Measurements from ENCODE around the gene ADAMTS1.

The ADAMTS1 gene

GRCh38 chr21:26846036-26846931, 1.1 kb upstream of the ADAMTS1 start:
- Histone ChIP-seq H3K27ac (ENCODE audit: poor library complexity, severe bottlenecking) (no peak overlapping the region), H3K4me3 (ENCODE audit: severe bottlenecking) (peak overlapping the region; percentile 36), H3K9me3 (ENCODE audit: severe bottlenecking) (no peaks in the 10 kb centered on the region), H3K27me3 (ENCODE audit: insufficient read depth, poor library complexity, severe bottlenecking) (peaks cover 22% of the 10 kb centered on the region), H3K4me1 (ENCODE audit: insufficient read depth, poor library complexity, severe bottlenecking) (peaks cover 7% of the 10 kb centered on the region), H3K36me3 (ENCODE audit: low read depth) (peaks cover 14% of the 10 kb centered on the region)
- peak; percentile 29 for ATAC-seq (ENCODE audit: low read depth)
- no peak for DNase-seq (ENCODE audit: low spot score)
- no peak for TF ChIP-seq CTCF (IDR thresholded peaks at IDR 0.05; ENCODE audit: poor library complexity, severe bottlenecking)

GRCh38 chr21:26845759-26846035, 488 bp upstream of the ADAMTS1 start:
- peak overlapping the region; percentile 36 for H3K4me3 ChIP-seq (ENCODE audit: severe bottlenecking)
- no peak overlapping the region for H3K27ac ChIP-seq (ENCODE audit: poor library complexity, severe bottlenecking)
- DNase-seq (ENCODE audit: low spot score): no peak

GRCh38 chr21:26844258-26845065, 747 bp downstream of the ADAMTS1 start:
- Histone ChIP-seq H3K4me1 (ENCODE audit: insufficient read depth, poor library complexity, severe bottlenecking) (peaks cover 7% of the 10 kb centered on the region), H3K4me3 (ENCODE audit: severe bottlenecking) (peak overlapping the region; percentile 36), H3K27ac (ENCODE audit: poor library complexity, severe bottlenecking) (peak overlapping the region; percentile 21), H3K36me3 (ENCODE audit: low read depth) (peaks cover 14% of the 10 kb centered on the region), H3K27me3 (ENCODE audit: insufficient read depth, poor library complexity, severe bottlenecking) (peaks cover 22% of the 10 kb centered on the region), H3K9me3 (ENCODE audit: severe bottlenecking) (no peaks in the 10 kb centered on the region)
- DNase-seq (ENCODE audit: low spot score) (no peak), ATAC-seq (ENCODE audit: low read depth) (peak; percentile 23)
- peak; percentile 15 for TF ChIP-seq CTCF (IDR thresholded peaks at IDR 0.05; ENCODE audit: poor library complexity, severe bottlenecking)

More at GRCh38 chr21:26845759-26846035, 488 bp upstream of the ADAMTS1 start:
- peak; percentile 5; the same call in 2 of the 3 replicates for ATAC-seq (ENCODE audit: low read depth)
- TF ChIP-seq CTCF (IDR thresholded peaks at IDR 0.05; ENCODE audit: poor library complexity, severe bottlenecking): no peak
- Histone ChIP-seq H3K36me3 (ENCODE audit: low read depth) (peaks cover 14% of the 10 kb centered on the region), H3K9me3 (ENCODE audit: severe bottlenecking) (no peaks in the 10 kb centered on the region), H3K27me3 (ENCODE audit: insufficient read depth, poor library complexity, severe bottlenecking) (peaks cover 22% of the 10 kb centered on the region), H3K4me1 (ENCODE audit: insufficient read depth, poor library complexity, severe bottlenecking) (peaks cover 7% of the 10 kb centered on the region)

GRCh38 chr21:26843933-26844257, 1.3 kb downstream of the ADAMTS1 start:
- DNase-seq (ENCODE audit: low spot score): no peak
- Histone ChIP-seq H3K4me1 (ENCODE audit: insufficient read depth, poor library complexity, severe bottlenecking) (peaks cover 7% of the 10 kb centered on the region), H3K27me3 (ENCODE audit: insufficient read depth, poor library complexity, severe bottlenecking) (peaks cover 19% of the 10 kb centered on the region), H3K9me3 (ENCODE audit: severe bottlenecking) (no peaks in the 10 kb centered on the region), H3K4me3 (ENCODE audit: severe bottlenecking) (peak overlapping the region; percentile 36), H3K36me3 (ENCODE audit: low read depth) (peaks cover 19% of the 10 kb centered on the region), H3K27ac (ENCODE audit: poor library complexity, severe bottlenecking) (peak overlapping the region; percentile 21)
- ATAC-seq (ENCODE audit: low read depth): peak; percentile 23; the same call in 2 of the 3 replicates
- no peak for TF ChIP-seq CTCF (IDR thresholded peaks at IDR 0.05; ENCODE audit: poor library complexity, severe bottlenecking)
